Progenitor cell of endocrine pancreas (in vitro differentiated cells): ENCODE measurements around the gene GNA15. TPM values are rescaled to one million over a fixed set of nuclear protein-coding genes. Genes with fewer than 3 reads are reported as not detected.

Experiments
- DNase-seq: peaks from one replicate; pipeline ENCODE4 v3.0.0; 2021; ENCODE audit warnings: low spot score; ENCODE audit not compliant: unreplicated experiment
- H3K27ac Mint-ChIP-seq: 2 replicates; pipeline ENCODE4 v1.8.0; 2021; ENCODE audit warnings: mild to moderate bottlenecking, moderate library complexity, mixed read lengths
- H3K27me3 Mint-ChIP-seq: 2 replicates; pipeline ENCODE4 v1.8.0; 2021; ENCODE audit warnings: mixed read lengths
- H3K36me3 Mint-ChIP-seq: 2 replicates; pipeline ENCODE4 v1.8.0; 2022; ENCODE audit warnings: mixed read lengths; ENCODE audit not compliant: insufficient read depth
- H3K4me1 Mint-ChIP-seq: 2 replicates; pipeline ENCODE4 v1.8.0; 2021; ENCODE audit warnings: low read depth, mixed read lengths
- H3K4me3 Mint-ChIP-seq: 2 replicates; pipeline ENCODE4 v1.8.0; 2021; ENCODE audit warnings: low read depth, mild to moderate bottlenecking, moderate library complexity, mixed read lengths
- H3K9me3 Mint-ChIP-seq: 2 replicates; pipeline ENCODE4 v1.8.0; 2021; ENCODE audit warnings: low read depth, mixed read lengths
- total RNA-seq: library from RNA; stranded (reverse); gene quantifications from 2 replicates; pipeline ENCODE4 v1.2.1, GENCODE V29; 2021
- TF ChIP-seq, protein P1 (sequence below): fragments of 200-600 bp; sonication (generic); IDR thresholded peaks from one replicate; pipeline ENCODE4 v1.5.0; 2021; ENCODE audit warnings: antibody characterized with exemption, mild to moderate bottlenecking; ENCODE audit not compliant: unreplicated experiment

GNA15 gene
- total RNA-seq, 1 donor from 2014 or later, result not detected

DNA sequence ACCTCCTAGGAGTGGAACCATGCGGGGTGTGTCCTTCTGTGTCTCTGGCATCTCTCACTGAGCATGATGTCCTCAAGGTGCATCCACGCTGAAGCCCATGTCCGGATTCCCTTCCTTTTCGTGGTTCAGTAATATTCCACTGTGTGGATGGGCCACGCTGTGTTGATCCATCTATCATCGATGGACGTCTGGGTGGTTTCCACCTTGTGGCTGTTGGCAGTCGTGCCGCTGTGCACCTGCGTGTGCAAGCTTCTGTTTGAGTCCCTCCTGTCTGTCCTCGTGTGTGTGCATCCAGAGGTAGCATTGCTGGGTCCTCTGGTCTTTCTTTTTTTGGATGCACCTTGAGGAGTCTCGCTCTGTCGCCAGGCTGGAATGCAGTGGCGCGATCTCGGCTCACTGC lies 11.2 kb upstream of the GNA15 start:
- no peak overlapping the region for H3K27ac Mint-ChIP-seq
- peaks cover 1% of the 10 kb centered on the region for H3K36me3 Mint-ChIP-seq
- H3K4me3 Mint-ChIP-seq, result no peak overlapping the region
- peaks cover 2% of the 10 kb centered on the region for H3K9me3 Mint-ChIP-seq
- TF ChIP-seq, protein P1, sequence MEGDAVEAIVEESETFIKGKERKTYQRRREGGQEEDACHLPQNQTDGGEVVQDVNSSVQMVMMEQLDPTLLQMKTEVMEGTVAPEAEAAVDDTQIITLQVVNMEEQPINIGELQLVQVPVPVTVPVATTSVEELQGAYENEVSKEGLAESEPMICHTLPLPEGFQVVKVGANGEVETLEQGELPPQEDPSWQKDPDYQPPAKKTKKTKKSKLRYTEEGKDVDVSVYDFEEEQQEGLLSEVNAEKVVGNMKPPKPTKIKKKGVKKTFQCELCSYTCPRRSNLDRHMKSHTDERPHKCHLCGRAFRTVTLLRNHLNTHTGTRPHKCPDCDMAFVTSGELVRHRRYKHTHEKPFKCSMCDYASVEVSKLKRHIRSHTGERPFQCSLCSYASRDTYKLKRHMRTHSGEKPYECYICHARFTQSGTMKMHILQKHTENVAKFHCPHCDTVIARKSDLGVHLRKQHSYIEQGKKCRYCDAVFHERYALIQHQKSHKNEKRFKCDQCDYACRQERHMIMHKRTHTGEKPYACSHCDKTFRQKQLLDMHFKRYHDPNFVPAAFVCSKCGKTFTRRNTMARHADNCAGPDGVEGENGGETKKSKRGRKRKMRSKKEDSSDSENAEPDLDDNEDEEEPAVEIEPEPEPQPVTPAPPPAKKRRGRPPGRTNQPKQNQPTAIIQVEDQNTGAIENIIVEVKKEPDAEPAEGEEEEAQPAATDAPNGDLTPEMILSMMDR, result no peak
- no peak for DNase-seq
- H3K27me3 Mint-ChIP-seq, result no peaks in the 10 kb centered on the region
- H3K4me1 Mint-ChIP-seq, result no peaks in the 10 kb centered on the region

DNA sequence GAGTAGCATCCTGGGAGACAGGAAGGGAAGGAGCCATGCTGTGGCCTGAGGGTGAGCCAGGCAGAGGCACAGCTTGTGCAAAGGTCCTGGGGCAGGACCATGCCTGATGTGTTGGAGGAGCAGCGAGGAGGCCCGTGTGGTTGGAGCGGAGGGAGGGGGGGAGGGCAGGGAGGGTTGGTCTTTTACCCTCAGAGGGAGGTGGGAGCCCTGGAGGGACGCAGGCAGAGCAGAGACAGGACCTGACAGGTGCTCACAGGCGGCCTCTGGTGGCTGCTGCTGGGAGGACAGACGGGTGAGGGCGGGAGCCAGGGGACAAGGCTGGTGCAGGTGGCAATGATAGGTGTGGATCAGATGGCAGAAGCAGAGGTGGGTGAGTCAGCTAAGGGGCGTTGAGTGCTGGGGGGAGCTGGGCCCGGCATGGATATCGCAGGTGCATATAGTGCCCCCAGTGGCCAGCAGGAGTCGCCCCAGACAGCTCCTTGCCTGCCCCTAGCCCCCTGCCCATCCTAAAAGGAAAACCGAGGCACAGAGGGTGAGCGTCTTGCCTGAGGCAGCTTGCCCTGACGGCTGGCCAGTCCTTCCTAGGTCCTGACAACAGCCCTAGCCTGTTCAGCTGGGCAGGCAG lies 9.8 kb upstream of the GNA15 start:
- Mint-ChIP-seq H3K27ac (no peak overlapping the region), H3K27me3 (no peaks in the 10 kb centered on the region), H3K4me3 (no peak overlapping the region), H3K36me3 (peaks cover 1% of the 10 kb centered on the region), H3K9me3 (peaks cover 2% of the 10 kb centered on the region), H3K4me1 (no peaks in the 10 kb centered on the region)
- DNase-seq, result peak; percentile 57
- TF ChIP-seq, protein P1, result peak; percentile 76

DNA sequence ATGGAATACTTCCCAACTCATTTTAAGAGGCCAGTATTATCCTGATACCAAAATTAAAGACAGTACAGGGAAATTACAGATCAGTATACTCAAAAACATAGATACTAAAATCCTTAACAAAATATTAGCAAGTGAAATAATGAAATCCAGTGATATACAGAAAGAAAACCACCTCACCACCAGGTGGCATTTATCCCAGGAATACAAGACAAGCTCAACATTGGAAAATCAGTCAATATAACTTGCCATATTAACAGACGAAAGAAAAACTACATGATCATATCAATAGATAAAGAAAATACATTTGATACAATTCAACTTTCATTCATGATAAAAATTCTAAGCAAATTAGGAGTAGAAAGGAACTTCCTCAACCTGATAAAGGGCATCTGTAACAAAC lies 6.7 kb upstream of the GNA15 start:
- no peak for DNase-seq
- TF ChIP-seq, protein P1, result peak; percentile 59
- Mint-ChIP-seq H3K36me3 (no peaks in the 10 kb centered on the region), H3K4me1 (no peaks in the 10 kb centered on the region), H3K9me3 (peaks cover 2% of the 10 kb centered on the region), H3K4me3 (no peak overlapping the region), H3K27ac (no peak overlapping the region), H3K27me3 (no peaks in the 10 kb centered on the region)

DNA sequence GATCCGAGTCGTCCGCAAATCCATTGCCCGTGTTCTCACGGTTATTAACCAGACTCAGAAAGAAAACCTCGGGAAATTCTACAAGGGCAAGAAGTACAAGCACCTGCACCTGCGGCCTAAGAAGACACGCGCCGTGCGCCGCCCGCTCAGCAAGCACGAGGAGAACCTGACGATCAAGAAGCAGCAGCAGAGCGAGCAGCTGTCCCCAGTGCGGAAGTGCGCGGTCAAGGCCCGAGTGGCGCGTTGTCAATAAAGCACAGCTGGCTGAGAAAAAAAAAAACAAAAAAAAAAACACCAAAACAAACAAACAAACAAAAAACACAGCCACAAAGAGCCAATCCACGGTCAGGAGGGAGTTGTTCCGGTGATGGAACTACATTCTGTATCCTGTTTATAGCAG lies 4.7 kb upstream of the GNA15 start:
- DNase-seq, result no peak

DNA sequence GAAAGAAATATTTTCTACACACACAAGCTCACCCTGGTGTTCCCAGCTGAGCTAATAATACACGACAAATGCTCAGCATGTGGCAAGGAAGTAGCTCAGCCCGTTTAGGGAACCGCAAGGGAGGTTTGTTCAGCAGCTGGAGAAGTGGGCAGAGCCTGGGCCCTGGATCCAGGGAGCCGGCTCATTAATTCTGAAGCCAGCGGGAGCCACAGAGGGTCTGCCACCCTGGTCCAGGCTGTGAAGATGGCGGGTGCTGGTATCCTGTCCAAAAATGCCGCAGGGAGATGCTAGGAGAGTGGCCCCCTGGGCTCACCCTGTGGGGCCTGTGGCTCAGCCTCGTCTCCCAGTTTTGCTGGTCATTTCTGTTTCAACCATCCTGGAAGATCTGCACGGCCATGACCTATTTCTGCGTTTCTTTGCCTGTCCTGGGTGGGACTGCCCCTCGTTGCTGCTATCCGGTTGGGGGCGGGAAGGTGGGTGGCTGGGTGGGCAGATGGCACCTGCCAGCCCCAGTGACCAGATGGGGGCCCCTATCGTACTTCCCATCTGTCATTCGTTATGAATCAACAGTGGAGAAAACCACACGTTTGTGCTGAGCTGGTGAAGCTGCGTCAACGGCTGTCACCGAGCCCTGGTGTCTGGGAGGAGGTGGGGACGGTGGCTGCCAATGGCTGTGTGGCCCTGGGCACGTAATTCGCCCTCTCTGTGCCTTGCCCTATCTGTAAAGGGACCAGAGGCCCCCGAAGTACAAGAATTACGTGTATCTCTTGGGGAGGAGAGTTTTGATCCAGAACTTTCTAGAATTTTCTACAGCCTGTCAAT lies 2.7 kb upstream of the GNA15 start:
- TF ChIP-seq, protein P1, result no peak
- H3K4me1 Mint-ChIP-seq, result no peaks in the 10 kb centered on the region
- DNase-seq, result no peak
- H3K27ac Mint-ChIP-seq, result no peak overlapping the region
- no peak overlapping the region for H3K4me3 Mint-ChIP-seq
- H3K9me3 Mint-ChIP-seq, result peaks cover 2% of the 10 kb centered on the region
- no peaks in the 10 kb centered on the region for H3K27me3 Mint-ChIP-seq
- no peaks in the 10 kb centered on the region for H3K36me3 Mint-ChIP-seq

More for the DNA sequence above, 4.7 kb upstream of the GNA15 start:
- Mint-ChIP-seq H3K27me3 (no peaks in the 10 kb centered on the region), H3K4me1 (no peaks in the 10 kb centered on the region), H3K36me3 (no peaks in the 10 kb centered on the region), H3K4me3 (no peak overlapping the region), H3K27ac (no peak overlapping the region), H3K9me3 (peaks cover 2% of the 10 kb centered on the region)
- TF ChIP-seq, protein P1, result no peak
